Stimulated activated CD8-positive, alpha-beta memory T cell treated with anti-CD3 and anti-CD28 coated beads, Interleukin-12 subunit alpha, Interleukin-12 subunit beta, amount 100 ng/mL, for 4 hours (primary cell): ENCODE results near the gene CRYGA.

Experiments used
- DNase-seq: peaks from one replicate; pipeline ENCODE4 v3.0.0-alpha.2; 2020; ENCODE audit warnings: low read depth

The CRYGA gene

GRCh38 chr2:208163489-208163888 lies at the start of gene CRYGA:
CRYGA (minus strand) TSS chr2:208163589; CDS start chr2:208163556, 33 bp downstream.
- DNase-seq = no peak

GRCh38 chr2:208210688-208211451 lies 47.5 kb upstream of the CRYGA start:
- no peak for DNase-seq

- no peak for DNase-seq
Measured at GRCh38 chr2:208208335-208209085, 45.1 kb upstream of the CRYGA start.

- DNase-seq = no peak
Measured at GRCh38 chr2:208207769-208208168, 44.4 kb upstream of the CRYGA start.

GRCh38 chr2:208204166-208204565 lies 40.8 kb upstream of the CRYGA start:
- no peak for DNase-seq

- DNase-seq = no peak
Measured at GRCh38 chr2:208195531-208195930, 32.1 kb upstream of the CRYGA start.

GRCh38 chr2:208192611-208193236 lies 29.3 kb upstream of the CRYGA start:
- DNase-seq = no peak

- DNase-seq = no peak
Measured at GRCh38 chr2:208189810-208190503, 26.6 kb upstream of the CRYGA start, which contains the start of gene C2orf80. C2orf80 (minus strand) TSS chr2:208190030; CDS start chr2:208186986, 3,044 bp downstream.

GRCh38 chr2:208189069-208189809 lies 25.9 kb upstream of the CRYGA start:
- DNase-seq = no peak

- no peak for DNase-seq
Measured at GRCh38 chr2:208186893-208187292, 23.5 kb upstream of the CRYGA start.

GRCh38 chr2:208186465-208186864 lies 23.1 kb upstream of the CRYGA start:
- no peak for DNase-seq

- no peak for DNase-seq
Measured at GRCh38 chr2:208183972-208184705, 20.8 kb upstream of the CRYGA start.

GRCh38 chr2:208183526-208183925 lies 20.1 kb upstream of the CRYGA start:
- DNase-seq = no peak

- no peak for DNase-seq
Measured at GRCh38 chr2:208182835-208183234, 19.4 kb upstream of the CRYGA start.

- no peak for DNase-seq
Measured at GRCh38 chr2:208179028-208179609, 15.7 kb upstream of the CRYGA start.

- DNase-seq = no peak
Measured at GRCh38 chr2:208175840-208176153, 12.4 kb upstream of the CRYGA start.

- peak; percentile 15 for DNase-seq
Measured at GRCh38 chr2:208175069-208175839, 11.9 kb upstream of the CRYGA start.

GRCh38 chr2:208174144-208174543 lies 10.8 kb upstream of the CRYGA start:
- DNase-seq = no peak

GRCh38 chr2:208172125-208172524 lies 8.7 kb upstream of the CRYGA start:
- no peak for DNase-seq
